Skeletal muscle tissue (tissue), 4 donors: Measurements from ENCODE around the gene NRF1. TPM values are rescaled to one million over a fixed set of nuclear protein-coding genes. Genes with fewer than 3 reads are reported as not detected.
A peak's percentile ranks its signal among the peaks of the same experiment; 100 is the strongest.

Source experiments
- H3K27ac ChIP-seq: one replicate; pipeline ENCODE4 v1.7.0; 2013; ENCODE audit warnings: mild to moderate bottlenecking, low read depth, low read length, inconsistent platforms
- H3K27me3 ChIP-seq, 3 donors: one replicate each; pipeline ENCODE4 v1.7.0; 2013; ENCODE audit warnings: low read length in 3 of 3; ENCODE audit not compliant: control insufficient read depth in 3 of 3, insufficient read depth in 3 of 3
- H3K36me3 ChIP-seq, 3 donors: one replicate each; pipeline ENCODE4 v1.7.0; 2013; ENCODE audit warnings: low read length in 3 of 3; ENCODE audit not compliant: control insufficient read depth in 3 of 3, insufficient read depth in 3 of 3
- H3K4me1 ChIP-seq, 3 donors: one replicate each; pipeline ENCODE4 v1.7.0; 2013; ENCODE audit warnings: low read length in 3 of 3, mild to moderate bottlenecking in 3 of 3; ENCODE audit not compliant: control insufficient read depth in 3 of 3, insufficient read depth in 3 of 3
- H3K4me3 ChIP-seq, 3 donors: one replicate each; pipeline ENCODE4 v1.7.0; 2013; ENCODE audit warnings: low read length in 3 of 3
- H3K9ac ChIP-seq, 3 donors: one replicate each; pipeline ENCODE4 v1.7.0; 2013; ENCODE audit warnings: low read length in 3 of 3, mild to moderate bottlenecking in 3 of 3, moderate library complexity in 2 of 3, low read depth in 1 of 3
- H3K9me3 ChIP-seq, 3 donors: one replicate each; pipeline ENCODE4 v1.7.0; 2013; ENCODE audit warnings: low read length in 3 of 3; ENCODE audit not compliant: control insufficient read depth in 3 of 3
- total RNA-seq: library from RNA; depleted of rRNA; stranded (reverse); fragments of >200 nt; gene quantifications from one replicate; pipeline ENCODE4 v1.2.3, GENCODE V29; 2014
- donor health status: Osteomylitis.

The NRF1 gene
- total RNA-seq, 1 donor from 2014 or later = 17.2 TPM

- Histone ChIP-seq H3K9ac (no peak overlapping the region), H3K4me1 (peaks cover 4 to 14% (median 4%) of the 10 kb centered on the region in 3 donors), H3K27ac (no peak overlapping the region), H3K9me3 (no peaks in the 10 kb centered on the region), H3K36me3 (no peaks in the 10 kb centered on the region), H3K27me3 (no peaks in the 10 kb centered on the region), H3K4me3 (no peak overlapping the region)
Measured at GRCh38 chr7:129642871-129643549, 31.5 kb downstream of the NRF1 start.

- no peak overlapping the region for H3K27ac ChIP-seq
- no peak overlapping the region for H3K9ac ChIP-seq
- peaks cover 4 to 14% (median 4%) of the 10 kb centered on the region in 3 donors for H3K4me1 ChIP-seq
- H3K9me3 ChIP-seq = no peaks in the 10 kb centered on the region
- no peak overlapping the region for H3K4me3 ChIP-seq
- no peaks in the 10 kb centered on the region for H3K27me3 ChIP-seq
- H3K36me3 ChIP-seq = no peaks in the 10 kb centered on the region
Measured at GRCh38 chr7:129643550-129644170, 32.1 kb downstream of the NRF1 start.

GRCh38 chr7:129644634-129645230 lies 33.2 kb downstream of the NRF1 start:
- Histone ChIP-seq H3K4me3 (no peak overlapping the region), H3K9ac (no peak overlapping the region), H3K27ac (no peak overlapping the region), H3K9me3 (no peaks in the 10 kb centered on the region), H3K4me1 (peaks cover 4 to 14% (median 4%) of the 10 kb centered on the region in 3 donors), H3K36me3 (no peaks in the 10 kb centered on the region), H3K27me3 (no peaks in the 10 kb centered on the region)

- H3K27ac ChIP-seq = no peak overlapping the region
- H3K9me3 ChIP-seq = no peaks in the 10 kb centered on the region
- H3K27me3 ChIP-seq = no peaks in the 10 kb centered on the region
- peaks cover 4 to 14% (median 4%) of the 10 kb centered on the region in 3 donors for H3K4me1 ChIP-seq
- H3K36me3 ChIP-seq = no peaks in the 10 kb centered on the region
- H3K9ac ChIP-seq = peak overlapping the region in 1 of 3 donors; percentile 17
- peak overlapping the region in 1 of 3 donors; percentile 23 for H3K4me3 ChIP-seq
Measured at GRCh38 chr7:129646369-129647021, 35.0 kb downstream of the NRF1 start.

- Histone ChIP-seq H3K9ac (no peak overlapping the region), H3K4me1 (peaks cover 4 to 6% (median 4%) of the 10 kb centered on the region in 3 donors), H3K4me3 (no peak overlapping the region), H3K27ac (no peak overlapping the region), H3K36me3 (no peaks in the 10 kb centered on the region), H3K27me3 (no peaks in the 10 kb centered on the region), H3K9me3 (no peaks in the 10 kb centered on the region)
Measured at GRCh38 chr7:129649128-129649690, 37.7 kb downstream of the NRF1 start.

GRCh38 chr7:129650056-129650758 lies 38.7 kb downstream of the NRF1 start:
- Histone ChIP-seq H3K4me3 (no peak overlapping the region), H3K4me1 (peaks cover 4 to 6% (median 4%) of the 10 kb centered on the region in 3 donors), H3K36me3 (no peaks in the 10 kb centered on the region), H3K9me3 (no peaks in the 10 kb centered on the region), H3K27me3 (no peaks in the 10 kb centered on the region), H3K9ac (no peak overlapping the region), H3K27ac (no peak overlapping the region)

- H3K27me3 ChIP-seq = no peaks in the 10 kb centered on the region
- no peak overlapping the region for H3K4me3 ChIP-seq
- no peaks in the 10 kb centered on the region for H3K9me3 ChIP-seq
- peaks cover 4 to 7% (median 7%) of the 10 kb centered on the region in 3 donors for H3K36me3 ChIP-seq
- H3K9ac ChIP-seq = no peak overlapping the region
- H3K4me1 ChIP-seq = no peaks in the 10 kb centered on the region
- no peak overlapping the region for H3K27ac ChIP-seq
Measured at GRCh38 chr7:129652914-129653313, 41.4 kb downstream of the NRF1 start.

GRCh38 chr7:129655811-129656210 lies 44.3 kb downstream of the NRF1 start:
- Histone ChIP-seq H3K36me3 (peaks cover 13 to 24% (median 15%) of the 10 kb centered on the region in 3 donors), H3K27ac (no peak overlapping the region), H3K27me3 (no peaks in the 10 kb centered on the region), H3K9ac (no peak overlapping the region), H3K4me3 (no peak overlapping the region), H3K4me1 (no peaks in the 10 kb centered on the region), H3K9me3 (no peaks in the 10 kb centered on the region)

GRCh38 chr7:129657363-129657762 lies 45.8 kb downstream of the NRF1 start:
- H3K9me3 ChIP-seq = no peaks in the 10 kb centered on the region
- H3K4me1 ChIP-seq = no peaks in the 10 kb centered on the region
- no peak overlapping the region for H3K4me3 ChIP-seq
- H3K27me3 ChIP-seq = no peaks in the 10 kb centered on the region
- peaks cover 17 to 32% (median 21%) of the 10 kb centered on the region in 3 donors for H3K36me3 ChIP-seq
- no peak overlapping the region for H3K27ac ChIP-seq
- H3K9ac ChIP-seq = no peak overlapping the region
